ENCODE results near the gene TP53.

The TP53 gene

DNA sequence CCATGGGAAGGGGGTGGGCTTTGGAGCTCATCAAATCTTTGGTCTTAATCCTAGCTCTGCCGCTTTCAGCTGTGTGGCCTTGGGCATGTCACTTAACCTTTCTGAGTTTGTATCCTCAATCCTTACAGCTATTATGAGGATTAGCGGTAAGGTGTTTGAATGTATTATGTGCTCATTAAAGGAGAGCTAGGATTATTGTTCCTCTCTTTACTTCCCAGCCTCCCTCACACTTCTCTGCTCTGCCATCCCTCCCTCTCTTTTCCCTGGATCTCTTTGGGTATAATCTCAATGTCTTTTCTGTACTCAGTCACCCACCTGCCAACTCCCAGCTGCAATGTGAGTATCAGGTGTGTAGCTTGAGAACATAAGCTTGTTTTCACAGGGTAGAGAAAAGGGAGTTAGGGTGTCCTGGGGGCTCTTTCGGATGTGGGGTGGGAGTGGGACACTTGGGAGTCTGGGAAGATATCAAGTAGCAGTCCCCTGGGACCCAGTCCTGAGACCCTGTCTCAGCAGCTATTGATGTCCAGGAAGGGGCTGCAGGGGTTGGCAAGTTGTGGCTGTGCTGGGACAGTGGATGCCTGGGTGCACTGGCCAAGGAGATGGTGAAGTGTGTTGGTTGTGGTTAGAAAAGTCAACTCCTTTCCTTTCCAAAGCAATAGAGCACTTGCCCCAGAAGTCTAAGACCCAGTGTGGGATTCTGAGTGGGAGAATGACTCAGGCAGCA, 19.5 kb upstream of the TP53 start:
- DNase-seq: no peak

DNA sequence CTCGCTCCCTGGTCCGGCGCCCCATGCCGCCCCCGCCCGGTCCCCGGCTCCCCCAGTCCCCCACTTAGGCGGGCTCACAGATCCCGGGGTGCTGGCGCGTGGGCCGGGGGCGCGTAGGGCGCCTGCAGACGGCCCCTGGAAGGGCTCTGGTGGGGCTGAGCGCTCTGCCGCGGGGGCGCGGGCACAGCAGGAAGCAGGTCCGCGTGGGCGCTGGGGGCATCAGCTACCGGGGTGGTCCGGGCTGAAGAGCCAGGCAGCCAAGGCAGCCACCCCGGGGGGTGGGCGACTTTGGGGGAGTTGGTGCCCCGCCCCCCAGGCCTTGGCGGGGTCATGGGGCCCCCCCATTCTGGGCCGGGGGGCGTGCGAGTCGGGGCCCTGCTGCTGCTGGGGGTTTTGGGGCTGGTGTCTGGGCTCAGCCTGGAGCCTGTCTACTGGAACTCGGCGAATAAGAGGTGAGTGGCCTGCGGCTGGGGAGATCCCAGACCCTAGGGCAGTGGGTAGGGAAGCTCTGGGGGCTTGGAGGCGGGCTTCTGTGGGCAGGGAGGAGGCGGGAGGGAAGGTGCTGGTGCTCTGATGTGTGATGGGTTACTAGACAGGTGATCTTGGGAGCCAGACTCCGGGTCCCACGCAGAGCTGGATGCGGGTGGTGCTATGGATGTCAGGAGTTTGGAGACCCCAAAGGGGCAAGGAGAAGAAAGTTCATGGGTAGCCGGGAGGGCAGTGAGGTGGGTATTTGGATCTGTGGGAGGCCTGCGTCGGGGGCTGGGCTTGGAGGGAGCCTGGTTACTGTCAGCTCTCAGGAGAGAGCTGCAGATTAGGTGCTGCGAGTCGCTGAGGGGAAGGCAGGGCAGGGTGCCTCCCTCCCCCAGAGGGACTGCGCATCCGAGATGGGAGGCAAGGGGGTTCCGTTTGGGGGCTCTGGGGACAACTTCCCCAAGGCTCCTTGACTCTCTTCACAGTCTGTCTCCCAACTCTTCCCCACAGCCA, 18.3 kb upstream of the TP53 start:
- no peak for DNase-seq

DNA sequence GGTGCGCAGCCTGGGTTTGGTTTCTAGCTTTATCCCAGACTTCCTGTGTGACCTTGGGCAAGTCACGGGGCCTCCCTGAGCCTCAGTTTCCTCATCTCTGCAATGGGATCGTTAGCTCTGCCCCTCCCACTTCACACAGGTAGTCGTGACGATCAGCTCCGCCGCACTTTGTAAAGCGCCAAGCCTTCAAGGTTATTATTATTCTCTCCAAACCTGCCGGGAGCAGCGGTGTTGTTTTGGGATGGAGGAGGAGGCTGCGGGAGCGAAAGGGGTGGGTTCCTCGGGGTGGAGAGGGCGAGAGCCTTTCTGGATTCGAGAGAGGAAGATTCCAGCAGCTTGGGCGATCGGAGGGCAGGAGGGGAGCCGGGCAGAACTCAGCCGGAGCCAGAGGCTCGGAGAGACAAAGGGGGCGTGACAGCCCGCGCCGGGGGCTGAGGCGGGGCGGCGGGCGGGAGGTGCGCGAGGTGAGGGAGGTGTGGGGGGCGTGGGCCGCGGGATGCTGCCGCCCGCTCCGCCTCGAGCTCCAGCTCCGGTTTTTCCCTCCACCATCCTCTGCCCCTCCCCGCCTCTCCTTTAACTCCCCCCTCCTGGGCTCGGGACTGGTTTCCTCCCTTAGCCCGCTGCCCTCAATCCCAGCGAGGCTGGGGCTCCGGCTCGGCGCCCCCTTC, 17.4 kb upstream of the TP53 start, which contains the start of gene EFNB3:
EFNB3 (plus strand) TSS at position 602 of the 668 bp plus-strand sequence. CDS start 397 bp downstream, outside the sequence.
- DNase-seq: no peak

DNA sequence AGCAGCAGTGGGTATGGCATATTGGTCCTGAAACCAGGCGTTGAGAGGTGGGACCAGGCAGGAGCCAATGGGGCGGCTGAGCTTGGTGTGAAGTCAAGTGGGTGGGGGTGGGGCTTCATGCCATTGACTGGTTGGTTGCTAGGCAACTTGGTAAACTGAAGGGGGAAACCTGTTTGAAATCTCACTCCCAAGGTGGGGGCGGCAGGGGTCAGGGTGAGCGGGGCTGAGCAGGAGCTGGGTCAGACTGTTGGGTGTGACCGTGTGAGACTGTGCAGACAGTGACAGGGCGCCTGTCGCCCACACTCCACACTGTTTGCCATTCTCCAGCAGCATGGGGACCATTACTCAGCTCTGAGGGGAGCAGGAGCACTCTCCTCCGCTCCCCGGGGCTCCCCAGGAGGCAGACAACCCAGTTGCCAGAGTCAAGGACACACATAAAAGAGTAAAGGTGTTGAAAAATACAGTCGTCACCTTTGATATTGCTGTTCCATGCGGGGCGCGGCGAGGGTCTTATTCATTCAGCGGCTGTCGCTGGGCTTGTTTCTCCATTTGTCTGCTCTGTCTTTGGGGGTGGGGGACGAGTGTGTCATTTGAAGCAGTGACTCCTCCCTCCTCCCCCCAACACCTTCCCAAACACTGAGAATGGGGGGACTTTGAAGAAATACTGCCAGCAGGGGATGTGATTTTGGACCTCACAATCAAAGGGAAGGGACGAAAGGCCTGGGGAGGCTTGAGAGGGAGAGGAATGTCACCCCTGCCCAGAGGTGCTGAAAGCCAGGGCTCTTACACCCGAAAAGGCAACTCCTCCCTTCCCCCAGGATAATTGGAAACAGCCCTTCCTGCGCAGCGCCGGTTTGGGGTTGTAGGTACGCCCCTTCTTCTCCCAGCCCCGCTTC, 16.5 kb upstream of the TP53 start:
- no peak for DNase-seq

DNA sequence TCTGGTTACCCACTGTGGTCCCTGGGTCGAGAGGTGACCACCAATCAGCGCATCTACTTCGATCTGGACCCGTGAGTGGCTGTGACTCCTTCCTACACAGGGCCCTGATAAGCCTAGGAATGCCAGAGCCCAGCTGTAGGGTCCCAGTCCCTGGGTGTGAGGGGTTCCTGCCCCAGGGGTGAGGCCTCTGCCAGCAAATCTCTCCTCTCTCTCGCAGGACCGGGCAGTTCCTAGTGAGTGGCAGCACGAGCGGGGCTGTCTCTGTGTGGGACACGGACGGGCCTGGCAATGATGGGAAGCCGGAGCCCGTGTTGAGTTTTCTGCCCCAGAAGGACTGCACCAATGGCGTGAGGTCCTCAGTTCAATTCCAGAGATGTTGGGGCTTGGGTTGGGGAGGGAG, 15.5 kb upstream of the TP53 start:
- no peak for DNase-seq

DNA sequence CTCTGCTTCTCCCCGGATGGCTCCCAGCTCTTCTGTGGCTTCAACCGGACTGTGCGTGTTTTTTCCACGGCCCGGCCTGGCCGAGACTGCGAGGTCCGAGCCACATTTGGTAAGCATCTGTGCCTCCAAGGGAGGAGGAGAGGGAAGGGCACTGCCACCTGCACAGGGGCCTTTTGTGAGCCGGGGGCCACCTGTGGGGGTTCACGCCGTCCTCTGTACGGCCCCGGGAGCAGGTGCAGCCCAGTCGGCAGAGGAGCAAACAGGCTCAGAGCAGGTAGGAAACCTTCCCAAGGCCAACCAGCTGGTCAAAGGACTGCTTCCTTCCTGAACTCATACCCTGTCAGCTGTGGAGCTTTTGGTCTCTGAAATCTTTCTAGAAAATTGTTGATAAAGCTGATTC, 14.4 kb upstream of the TP53 start:
- DNase-seq: no peak

DNA sequence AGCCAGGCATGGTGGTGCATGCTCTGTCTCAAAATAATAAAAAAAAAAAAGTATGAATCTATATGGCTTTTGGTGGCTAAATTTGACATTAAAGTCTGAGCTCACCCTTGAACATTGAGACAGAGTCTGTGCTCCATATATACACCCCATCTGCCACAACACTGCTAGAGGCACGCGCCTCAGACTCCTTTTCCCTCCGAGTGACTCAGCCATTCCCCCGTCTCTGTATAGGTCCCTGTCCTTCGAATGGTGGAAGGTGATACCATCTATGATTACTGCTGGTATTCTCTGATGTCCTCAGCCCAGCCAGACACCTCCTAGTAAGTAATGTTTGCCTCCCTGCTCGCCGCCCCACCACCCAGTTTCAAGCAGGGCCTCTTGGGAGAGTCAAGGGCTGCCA, 13.2 kb upstream of the TP53 start:
- no peak for DNase-seq

DNA sequence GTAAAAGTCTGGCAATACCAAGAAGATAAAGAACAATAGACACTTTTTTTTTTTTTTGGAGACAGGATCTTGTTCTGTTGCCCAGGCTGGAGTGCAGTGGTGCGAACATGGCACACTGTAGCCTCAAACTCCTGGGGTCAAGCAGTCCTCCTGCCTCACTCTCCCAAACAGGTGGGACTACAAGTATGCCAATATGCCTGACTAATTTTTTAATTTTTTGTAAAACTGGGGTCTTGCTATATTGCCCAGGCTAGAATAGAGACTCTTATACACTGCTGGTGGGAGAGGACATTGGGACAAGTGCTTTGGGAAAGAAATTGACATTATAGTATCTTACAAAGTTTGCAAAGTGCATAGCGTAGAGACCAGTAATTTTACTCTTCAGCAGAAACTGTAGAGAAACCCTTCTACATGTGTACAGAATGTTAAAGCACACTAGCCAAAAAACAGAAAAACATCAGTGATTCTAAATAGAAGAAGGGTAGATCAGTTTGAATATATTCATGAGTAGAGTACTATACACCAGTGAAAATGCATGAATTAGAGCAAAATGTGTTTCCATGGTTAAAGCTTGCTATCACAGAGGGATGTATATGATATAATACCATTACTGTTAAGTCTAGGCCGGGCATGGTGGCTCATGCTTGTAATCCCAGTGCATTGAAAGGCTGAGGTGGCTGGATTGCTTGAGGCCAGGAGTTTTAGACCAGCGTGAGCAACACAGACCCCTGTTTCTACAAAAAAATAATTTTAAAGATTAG, 10.7 kb upstream of the TP53 start:
- no peak for DNase-seq

DNA sequence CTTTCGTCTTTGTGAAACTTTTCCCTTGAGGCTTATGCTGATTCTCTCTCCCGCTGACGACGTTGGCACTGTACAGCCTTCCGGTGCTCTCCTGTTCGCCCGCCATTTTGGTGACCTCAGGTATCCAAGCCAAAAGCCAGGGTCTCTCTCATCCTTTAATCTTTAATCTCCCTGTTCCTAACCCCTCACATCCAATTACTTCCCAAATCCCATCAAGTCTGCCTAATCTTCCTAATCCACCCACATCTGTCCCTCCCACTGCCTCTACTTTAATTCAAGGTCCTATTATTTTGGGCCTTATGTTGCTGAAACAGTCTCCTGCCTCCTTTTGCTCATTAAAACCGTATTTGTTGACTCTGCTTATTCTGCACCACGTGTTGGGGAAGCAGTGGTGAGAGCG, 8.3 kb upstream of the TP53 start:
- no peak for DNase-seq

DNA sequence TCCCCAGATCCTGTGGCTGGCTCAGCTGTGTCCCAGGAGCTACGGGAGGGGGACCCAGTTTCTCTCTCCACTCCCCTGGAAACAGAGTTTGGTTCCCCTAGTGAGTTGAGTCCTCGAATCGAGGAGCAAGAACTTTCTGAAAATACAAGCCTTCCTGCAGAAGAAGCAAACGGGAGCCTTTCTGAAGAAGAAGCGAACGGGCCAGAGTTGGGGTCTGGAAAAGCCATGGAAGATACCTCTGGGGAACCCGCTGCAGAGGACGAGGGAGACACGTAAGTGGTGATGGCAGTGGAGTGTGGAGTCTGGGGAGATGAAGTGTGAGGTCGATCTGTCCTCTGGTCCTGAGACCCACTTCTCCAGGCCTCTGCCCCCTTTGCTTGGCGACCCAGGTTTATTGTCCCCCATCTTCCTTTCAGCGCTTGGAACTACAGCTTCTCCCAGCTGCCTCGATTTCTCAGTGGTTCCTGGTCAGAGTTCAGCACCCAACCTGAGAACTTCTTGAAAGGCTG, 1.6 kb upstream of the TP53 start:
- no peak for DNase-seq

DNA sequence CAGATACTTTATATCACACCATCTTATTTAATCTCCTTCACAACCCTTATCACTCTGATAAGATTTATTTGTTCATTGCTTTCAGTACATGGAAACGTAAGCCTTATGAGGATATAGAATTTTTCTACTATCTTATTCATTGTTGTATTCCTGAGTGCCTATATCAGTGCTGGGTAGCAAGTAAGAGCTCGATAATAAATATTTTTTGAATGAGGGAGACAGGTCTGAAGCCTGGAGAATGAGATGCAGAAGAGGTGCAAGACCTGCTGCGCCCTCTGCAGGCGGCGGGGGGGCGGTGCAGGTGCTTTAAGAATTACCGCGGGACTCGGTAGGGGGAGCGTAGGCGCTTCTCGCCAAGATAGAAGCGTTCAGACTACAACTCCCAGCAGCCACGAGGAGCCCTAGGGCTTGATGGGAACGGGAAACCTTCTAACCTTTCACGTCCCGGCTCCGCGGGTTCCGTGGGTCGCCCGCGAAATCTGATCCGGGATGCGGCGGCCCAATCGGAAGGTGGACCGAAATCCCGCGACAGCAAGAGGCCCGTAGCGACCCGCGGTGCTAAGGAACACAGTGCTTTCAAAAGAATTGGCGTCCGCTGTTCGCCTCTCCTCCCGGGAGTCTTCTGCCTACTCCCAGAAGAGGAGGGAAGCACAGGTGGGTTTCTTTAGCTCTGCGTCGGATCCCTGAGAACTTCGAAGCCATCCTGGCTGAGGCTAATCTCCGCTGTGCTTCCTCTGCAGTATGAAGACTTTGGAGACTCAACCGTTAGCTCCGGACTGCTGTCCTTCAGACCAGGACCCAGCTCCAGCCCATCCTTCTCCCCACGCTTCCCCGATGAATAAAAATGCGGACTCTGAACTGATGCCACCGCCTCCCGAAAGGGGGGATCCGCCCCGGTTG, 868 bp upstream of the TP53 start, which contains the start of gene WRAP53:
WRAP53 (plus strand) TSS at position 570 of the 900 bp plus-strand sequence; CDS start at position 742, 172 bp downstream.
- peak; percentile 86 to 97 (median 89) for DNase-seq

DNA sequence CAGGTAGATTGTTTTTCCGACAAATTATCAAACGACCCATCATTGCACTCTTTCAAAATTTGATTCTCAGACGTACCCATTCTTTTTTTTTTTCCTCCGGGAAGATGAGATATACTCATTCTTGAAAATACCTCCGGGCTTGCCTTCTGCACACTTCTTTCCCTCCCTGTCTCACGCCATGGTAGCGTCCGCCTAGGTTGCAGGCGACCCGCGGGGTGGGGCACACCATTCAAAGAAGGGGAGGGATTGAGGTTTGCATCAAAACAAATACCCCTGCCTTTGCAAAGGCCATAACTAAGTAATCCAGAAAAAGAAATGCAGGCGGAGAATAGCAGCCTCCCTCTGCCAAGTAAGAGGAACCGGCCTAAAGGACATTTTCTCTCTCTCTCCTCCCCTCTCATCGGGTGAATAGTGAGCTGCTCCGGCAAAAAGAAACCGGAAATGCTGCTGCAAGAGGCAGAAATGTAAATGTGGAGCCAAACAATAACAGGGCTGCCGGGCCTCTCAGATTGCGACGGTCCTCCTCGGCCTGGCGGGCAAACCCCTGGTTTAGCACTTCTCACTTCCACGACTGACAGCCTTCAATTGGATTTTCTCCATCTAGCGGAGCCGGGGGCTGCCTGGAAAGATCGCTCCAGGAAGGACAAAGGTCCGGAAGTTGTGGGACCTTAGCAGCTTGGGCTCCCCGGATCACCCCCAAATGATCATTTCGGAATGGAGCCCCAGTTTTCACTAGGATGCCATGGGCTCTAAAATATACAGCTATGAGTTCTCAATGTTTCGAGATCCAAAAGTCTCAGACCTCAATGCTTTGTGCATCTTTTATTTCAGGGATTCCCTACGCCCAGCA, 843 bp downstream of the TP53 start:
- peak; percentile 49 to 89 (median 71) for DNase-seq

DNA sequence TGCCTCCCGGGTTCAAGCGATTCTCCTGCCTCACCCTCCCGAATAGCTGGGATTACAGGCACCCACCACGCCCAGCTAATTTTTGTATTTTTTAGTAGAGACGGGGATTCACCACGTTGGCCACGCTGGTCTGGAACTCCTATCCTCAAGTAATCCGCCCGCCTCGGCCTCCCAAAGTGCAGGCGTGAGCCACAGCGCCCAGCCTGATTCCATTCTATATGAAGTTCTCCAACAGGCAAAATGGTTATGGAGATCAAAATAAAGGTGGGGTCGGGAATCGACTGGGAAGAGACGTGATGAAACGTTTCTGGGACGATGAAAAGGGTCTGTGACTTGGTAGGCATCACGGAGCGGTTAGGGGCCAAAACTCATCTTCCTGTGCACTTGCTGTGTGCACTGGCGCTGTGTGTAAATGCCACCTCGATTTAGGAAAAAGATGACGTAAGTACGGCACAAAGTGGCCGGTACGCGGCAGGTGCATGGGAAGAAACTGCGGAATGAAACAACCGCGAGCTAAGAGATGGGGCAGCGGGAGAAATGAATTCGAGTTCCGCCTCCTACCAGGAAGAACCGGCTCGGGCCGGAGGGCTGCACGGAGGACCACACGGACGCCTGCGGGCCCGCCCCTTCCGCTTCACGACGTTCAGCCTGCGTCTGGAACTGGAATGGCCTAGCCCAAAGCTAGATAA, 1.6 kb downstream of the TP53 start:
- DNase-seq: peak; percentile 83 to 95 (median 89)

DNA sequence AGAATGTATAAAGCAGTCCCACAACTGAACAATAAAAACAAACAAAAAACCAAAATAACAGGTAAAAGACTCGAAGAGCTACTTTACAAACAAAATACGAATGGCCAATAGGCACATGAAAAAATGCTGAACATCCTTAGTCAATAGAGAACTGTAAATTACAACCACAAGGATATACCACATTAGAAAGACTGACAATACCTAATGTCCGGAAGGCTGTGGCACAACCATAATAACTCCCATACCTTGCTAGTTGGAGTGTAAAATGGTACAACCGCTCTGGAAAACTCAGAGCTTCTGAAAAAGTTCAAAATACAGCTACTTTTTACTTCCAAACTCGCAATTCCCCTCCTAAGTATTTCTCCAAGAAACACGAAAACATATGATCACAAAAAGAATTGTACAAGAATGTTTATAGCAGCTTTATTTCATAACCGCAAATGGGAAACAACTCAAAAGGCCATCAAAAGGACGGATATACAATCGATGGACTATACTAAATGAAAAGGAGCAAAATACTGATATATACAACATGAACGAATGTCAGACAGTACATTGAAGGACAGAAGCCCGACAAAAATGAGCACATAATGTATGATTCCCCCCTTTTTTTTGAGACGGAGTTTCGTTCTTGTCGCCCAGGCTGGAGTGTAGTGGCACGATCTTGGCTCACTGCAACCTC, 2.3 kb downstream of the TP53 start:
- peak in 1 of 5 donors; percentile 17 for DNase-seq

DNA sequence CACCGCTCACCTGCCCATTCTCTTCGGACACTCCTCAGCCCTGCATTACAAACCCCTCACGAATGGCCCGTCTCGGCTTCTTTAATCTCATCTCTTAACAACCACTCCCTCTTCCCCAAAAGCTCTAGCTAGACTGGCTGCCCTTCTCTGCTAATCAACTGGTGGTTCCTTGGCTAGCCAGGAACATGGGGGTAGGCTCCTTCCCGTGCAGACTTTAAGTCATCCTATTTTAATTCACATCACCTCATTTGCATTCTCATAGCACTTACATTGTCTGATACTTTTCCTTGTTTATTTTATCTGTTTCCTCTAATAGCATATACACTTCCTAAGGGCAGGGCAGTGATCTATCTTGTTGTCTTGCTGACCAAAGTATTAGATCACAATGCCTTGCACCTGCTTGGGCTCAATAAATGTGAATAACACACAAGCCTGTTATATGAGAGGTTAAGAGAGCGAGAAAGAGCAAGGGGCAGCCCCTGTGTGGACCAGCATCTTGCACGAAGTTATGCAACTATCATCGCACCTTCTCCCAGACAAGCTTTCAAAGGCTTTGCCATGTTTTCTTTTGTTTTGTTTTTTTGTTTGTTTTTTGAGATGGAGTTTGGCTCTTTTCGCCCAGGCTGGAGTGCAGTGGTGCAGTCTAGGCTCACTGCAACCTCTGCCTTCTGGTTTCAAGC, 9.8 kb downstream of the TP53 start:
- DNase-seq: no peak

DNA sequence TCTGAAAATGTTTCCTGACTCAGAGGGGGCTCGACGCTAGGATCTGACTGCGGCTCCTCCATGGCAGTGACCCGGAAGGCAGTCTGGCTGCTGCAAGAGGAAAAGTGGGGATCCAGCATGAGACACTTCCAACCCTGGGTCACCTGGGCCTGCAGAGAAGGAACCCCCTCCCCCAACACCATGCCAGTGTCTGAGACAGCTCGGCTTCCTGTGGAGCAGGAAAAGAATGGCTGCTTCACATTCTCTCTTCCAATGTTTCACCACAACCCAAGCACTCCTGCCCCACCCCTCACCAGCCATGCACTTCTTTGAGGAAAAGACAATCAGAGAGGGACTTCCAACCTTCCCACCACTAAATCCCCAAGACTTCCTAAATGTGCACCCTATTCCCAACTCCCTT, 10.8 kb downstream of the TP53 start:
- DNase-seq: no peak

DNA sequence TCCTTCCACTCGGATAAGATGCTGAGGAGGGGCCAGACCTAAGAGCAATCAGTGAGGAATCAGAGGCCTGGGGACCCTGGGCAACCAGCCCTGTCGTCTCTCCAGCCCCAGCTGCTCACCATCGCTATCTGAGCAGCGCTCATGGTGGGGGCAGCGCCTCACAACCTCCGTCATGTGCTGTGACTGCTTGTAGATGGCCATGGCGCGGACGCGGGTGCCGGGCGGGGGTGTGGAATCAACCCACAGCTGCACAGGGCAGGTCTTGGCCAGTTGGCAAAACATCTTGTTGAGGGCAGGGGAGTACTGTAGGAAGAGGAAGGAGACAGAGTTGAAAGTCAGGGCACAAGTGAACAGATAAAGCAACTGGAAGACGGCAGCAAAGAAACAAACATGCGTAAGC, 12.4 kb downstream of the TP53 start:
- DNase-seq: no peak
